PC-9 (cell line): Measurements from ENCODE around the gene PLCH2.

ENCODE experiments used
- CTCF ChIP-seq: fragments of 200-600 bp; sonication (generic); conservative IDR thresholded peaks from 2 replicates; pipeline ENCODE4 v1.6.1; 2017; ENCODE audit warnings: mixed run types, antibody characterized with exemption, mild to moderate bottlenecking, moderate library complexity
- EZH2 ChIP-seq: fragments of 200-600 bp; sonication (generic); IDR thresholded peaks from 2 replicates; pipeline ENCODE4 v1.8.0; 2017; ENCODE audit warnings: antibody characterized with exemption, low read depth

GRCh38 chr1:2460203-2460602, 15.9 kb upstream of the PLCH2 start:
- TF ChIP-seq CTCF (no peak), EZH2 (no peak)
